ENCODE measurements around the gene ADGRG1.

ADGRG1 gene

DNA sequence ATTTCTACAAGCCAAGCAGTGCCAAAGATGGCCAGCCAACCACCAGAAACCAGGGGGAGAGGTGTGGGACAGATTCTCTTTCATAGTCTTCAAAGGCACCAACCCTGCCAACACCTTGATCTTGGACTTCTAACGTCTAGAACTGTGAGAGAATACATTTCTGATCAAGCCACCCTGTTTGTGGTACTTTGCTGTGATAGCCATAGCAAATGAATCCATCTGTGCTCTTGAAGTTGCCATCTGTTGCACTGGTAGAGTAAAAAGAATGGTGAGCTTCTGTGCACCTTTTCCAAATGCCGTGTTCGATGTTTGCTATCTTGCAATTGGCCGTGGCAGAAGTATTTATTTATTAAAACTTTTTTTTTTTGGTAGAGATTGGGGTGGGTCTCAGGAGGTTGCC is 16.7 kb upstream of the ADGRG1 start:
- Mint-ChIP-seq H3K27me3 (ENCODE audit: low read depth) (no peaks in the 10 kb centered on the region), H3K9me3 (no peaks in the 10 kb centered on the region), H3K4me3 (no peak overlapping the region), H3K36me3 (ENCODE audit: low read depth) (peaks cover 2% of the 10 kb centered on the region), H3K27ac (peak overlapping the region; percentile 73), H3K4me1 (ENCODE audit: low read depth) (peaks cover 41% of the 10 kb centered on the region)

DNA sequence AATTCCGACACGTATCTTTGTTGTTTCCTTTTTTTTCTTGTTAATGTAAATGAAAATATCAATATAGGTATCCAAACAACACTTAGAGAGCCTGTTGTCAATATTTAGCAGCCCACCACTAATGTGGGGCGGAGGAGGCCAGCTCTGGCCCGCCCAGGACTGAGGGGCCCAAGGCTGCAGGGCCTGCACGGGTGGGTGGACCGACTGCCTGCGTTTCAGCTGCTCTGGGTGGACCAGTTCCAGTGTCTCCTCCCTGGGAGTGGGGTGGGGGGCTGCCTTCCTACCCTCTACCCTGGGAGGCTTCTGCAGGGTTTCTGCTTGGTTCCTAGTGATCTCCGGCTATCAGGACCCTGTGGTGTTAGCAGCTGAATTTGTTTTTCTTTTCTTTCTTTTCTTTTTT is 15.9 kb upstream of the ADGRG1 start:
- H3K27ac Mint-ChIP-seq, result no peak overlapping the region
- no peak overlapping the region for H3K4me3 Mint-ChIP-seq

DNA sequence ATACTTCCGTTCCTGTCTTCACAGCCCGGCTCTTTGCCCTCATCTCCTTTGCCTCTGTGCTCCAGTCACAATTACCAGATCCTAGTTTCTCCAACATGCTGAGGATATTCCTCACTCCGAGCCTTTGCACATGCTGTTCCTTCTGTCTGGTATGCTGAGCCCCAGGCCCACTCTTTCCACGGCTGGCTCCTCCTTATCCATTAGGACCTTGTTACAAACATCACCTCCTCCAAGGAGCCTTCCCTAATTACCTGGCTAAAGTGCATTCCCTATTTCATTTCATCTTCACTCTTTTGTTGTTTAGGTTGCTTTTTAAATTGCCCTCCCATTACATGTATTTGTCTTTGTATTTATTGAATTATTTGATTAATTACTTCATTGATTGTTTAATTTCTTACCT is 14.9 kb upstream of the ADGRG1 start:
- Mint-ChIP-seq H3K4me3 (no peak overlapping the region), H3K4me1 (ENCODE audit: low read depth) (peaks cover 36% of the 10 kb centered on the region), H3K36me3 (ENCODE audit: low read depth) (peaks cover 2% of the 10 kb centered on the region), H3K27me3 (ENCODE audit: low read depth) (no peaks in the 10 kb centered on the region), H3K27ac (no peak overlapping the region), H3K9me3 (no peaks in the 10 kb centered on the region)

More for the DNA sequence above, 15.9 kb upstream of the ADGRG1 start:
- Mint-ChIP-seq H3K36me3 (ENCODE audit: low read depth) (peaks cover 2% of the 10 kb centered on the region), H3K4me1 (ENCODE audit: low read depth) (peaks cover 41% of the 10 kb centered on the region), H3K27me3 (ENCODE audit: low read depth) (no peaks in the 10 kb centered on the region), H3K9me3 (no peaks in the 10 kb centered on the region)

GRCh38 chr16:57614536-57614935 is 13.9 kb upstream of the ADGRG1 start:
- peaks cover 29% of the 10 kb centered on the region for H3K4me1 Mint-ChIP-seq (ENCODE audit: low read depth)

DNA sequence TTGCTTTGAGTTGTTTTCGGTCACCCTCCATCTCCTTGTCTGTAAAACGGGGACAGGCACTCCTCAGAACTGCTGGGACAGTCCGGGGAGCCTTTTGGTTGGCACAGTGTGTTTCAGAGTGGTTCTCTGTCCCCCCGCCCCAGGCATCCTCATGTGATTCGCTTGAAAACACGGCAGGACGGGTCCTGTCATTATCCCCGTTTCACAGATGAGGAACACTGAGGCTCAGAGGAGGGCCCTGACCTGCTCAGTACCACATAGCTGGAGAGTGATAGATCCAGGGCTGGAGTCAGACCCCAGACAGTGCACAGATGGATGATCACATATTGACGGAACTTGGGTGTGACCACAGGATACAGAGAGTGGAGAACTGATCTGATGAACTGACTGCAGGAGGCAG is 13.5 kb upstream of the ADGRG1 start:
- H3K4me3 Mint-ChIP-seq, result no peak overlapping the region
- H3K27me3 Mint-ChIP-seq (ENCODE audit: low read depth), result no peaks in the 10 kb centered on the region
- peaks cover 2% of the 10 kb centered on the region for H3K36me3 Mint-ChIP-seq (ENCODE audit: low read depth)
- H3K9me3 Mint-ChIP-seq, result no peaks in the 10 kb centered on the region
- peak overlapping the region; percentile 6 for H3K27ac Mint-ChIP-seq
- H3K4me1 Mint-ChIP-seq (ENCODE audit: low read depth), result peaks cover 26% of the 10 kb centered on the region

More at GRCh38 chr16:57614536-57614935, 13.9 kb upstream of the ADGRG1 start:
- Mint-ChIP-seq H3K27ac (no peak overlapping the region), H3K27me3 (ENCODE audit: low read depth) (no peaks in the 10 kb centered on the region), H3K36me3 (ENCODE audit: low read depth) (peaks cover 2% of the 10 kb centered on the region), H3K9me3 (no peaks in the 10 kb centered on the region), H3K4me3 (no peak overlapping the region)

GRCh38 chr16:57615813-57616212 is 12.6 kb upstream of the ADGRG1 start:
- Mint-ChIP-seq H3K4me1 (ENCODE audit: low read depth) (peaks cover 18% of the 10 kb centered on the region), H3K9me3 (no peaks in the 10 kb centered on the region), H3K4me3 (no peak overlapping the region), H3K27me3 (ENCODE audit: low read depth) (no peaks in the 10 kb centered on the region), H3K27ac (no peak overlapping the region), H3K36me3 (ENCODE audit: low read depth) (peaks cover 2% of the 10 kb centered on the region)

GRCh38 chr16:57616241-57616640 is 12.2 kb upstream of the ADGRG1 start:
- Mint-ChIP-seq H3K4me1 (ENCODE audit: low read depth) (peaks cover 17% of the 10 kb centered on the region), H3K4me3 (no peak overlapping the region), H3K9me3 (no peaks in the 10 kb centered on the region), H3K27ac (no peak overlapping the region), H3K36me3 (ENCODE audit: low read depth) (peaks cover 2% of the 10 kb centered on the region), H3K27me3 (ENCODE audit: low read depth) (no peaks in the 10 kb centered on the region)

DNA sequence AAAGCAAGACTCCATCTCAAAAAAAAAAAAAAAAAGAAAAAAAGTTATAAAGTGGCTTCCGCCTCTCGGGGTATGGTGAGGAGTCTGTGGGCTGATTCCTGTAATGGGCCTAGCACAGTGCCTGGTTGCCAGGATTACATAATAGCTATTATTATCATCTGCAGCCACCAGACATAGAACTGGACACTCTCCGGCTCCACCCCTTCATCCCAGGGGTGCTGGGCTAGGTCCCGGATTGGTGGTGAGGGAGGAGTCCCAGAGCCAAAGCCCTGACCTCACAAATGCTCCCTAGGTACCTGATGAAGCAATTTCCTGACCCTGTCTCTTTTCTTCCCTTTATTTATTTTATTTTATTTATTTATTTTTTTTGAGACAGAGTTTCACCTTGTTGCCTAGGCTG is 11.6 kb upstream of the ADGRG1 start:
- peaks cover 14% of the 10 kb centered on the region for H3K4me1 Mint-ChIP-seq (ENCODE audit: low read depth)
- H3K27ac Mint-ChIP-seq, result no peak overlapping the region
- no peaks in the 10 kb centered on the region for H3K36me3 Mint-ChIP-seq (ENCODE audit: low read depth)
- H3K27me3 Mint-ChIP-seq (ENCODE audit: low read depth), result no peaks in the 10 kb centered on the region
- no peak overlapping the region for H3K4me3 Mint-ChIP-seq
- no peaks in the 10 kb centered on the region for H3K9me3 Mint-ChIP-seq

GRCh38 chr16:57617604-57618111 is 10.8 kb upstream of the ADGRG1 start:
- peaks cover 14% of the 10 kb centered on the region for H3K4me1 Mint-ChIP-seq (ENCODE audit: low read depth)
- H3K27me3 Mint-ChIP-seq (ENCODE audit: low read depth), result no peaks in the 10 kb centered on the region
- H3K9me3 Mint-ChIP-seq, result no peaks in the 10 kb centered on the region
- H3K27ac Mint-ChIP-seq, result no peak overlapping the region
- no peaks in the 10 kb centered on the region for H3K36me3 Mint-ChIP-seq (ENCODE audit: low read depth)
- H3K4me3 Mint-ChIP-seq, result no peak overlapping the region

DNA sequence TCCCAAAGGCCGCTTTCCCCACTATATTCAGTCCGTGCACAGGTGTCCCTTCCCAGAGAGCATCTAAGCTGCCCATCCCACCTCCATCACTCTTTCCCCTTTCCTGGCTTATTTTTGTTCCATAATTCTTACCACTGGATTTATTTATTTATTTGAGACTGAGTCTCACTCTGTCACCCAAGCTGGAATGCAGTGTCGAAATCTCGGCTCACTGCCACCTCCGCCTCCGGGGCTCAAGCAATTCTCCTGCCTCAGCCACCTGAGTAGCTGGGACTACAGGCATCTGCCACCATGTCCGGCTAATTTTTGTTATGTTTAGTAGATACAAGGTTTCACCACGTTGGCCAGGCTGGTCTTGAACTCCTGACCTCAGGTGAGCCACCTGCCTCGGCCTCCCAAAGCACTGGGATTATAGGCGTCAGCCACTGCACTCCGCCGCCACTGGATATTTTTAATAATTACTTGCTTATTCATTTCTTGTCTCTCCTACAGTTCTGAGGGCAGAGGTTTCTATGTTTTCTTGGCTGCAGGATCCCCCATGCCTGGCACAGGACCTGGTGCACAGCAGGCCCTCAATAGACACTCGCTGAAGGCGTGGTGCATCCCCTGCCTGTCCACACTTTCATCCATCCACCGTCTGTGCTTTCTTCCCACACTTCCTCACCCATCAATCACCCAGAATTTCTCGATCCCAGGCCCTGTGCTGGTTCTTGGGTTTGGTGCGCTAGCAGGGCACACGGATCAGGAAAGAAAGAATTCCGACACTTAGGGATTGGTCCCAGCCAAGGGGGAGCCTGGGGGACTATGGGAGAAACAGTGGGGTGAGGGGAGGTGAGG is 9.9 kb upstream of the ADGRG1 start:
- H3K27me3 Mint-ChIP-seq (ENCODE audit: low read depth), result no peaks in the 10 kb centered on the region
- H3K4me1 Mint-ChIP-seq (ENCODE audit: low read depth), result peaks cover 14% of the 10 kb centered on the region
- no peak overlapping the region for H3K4me3 Mint-ChIP-seq
- no peaks in the 10 kb centered on the region for H3K9me3 Mint-ChIP-seq
- H3K36me3 Mint-ChIP-seq (ENCODE audit: low read depth), result no peaks in the 10 kb centered on the region
- H3K27ac Mint-ChIP-seq, result peak overlapping the region; percentile 26

DNA sequence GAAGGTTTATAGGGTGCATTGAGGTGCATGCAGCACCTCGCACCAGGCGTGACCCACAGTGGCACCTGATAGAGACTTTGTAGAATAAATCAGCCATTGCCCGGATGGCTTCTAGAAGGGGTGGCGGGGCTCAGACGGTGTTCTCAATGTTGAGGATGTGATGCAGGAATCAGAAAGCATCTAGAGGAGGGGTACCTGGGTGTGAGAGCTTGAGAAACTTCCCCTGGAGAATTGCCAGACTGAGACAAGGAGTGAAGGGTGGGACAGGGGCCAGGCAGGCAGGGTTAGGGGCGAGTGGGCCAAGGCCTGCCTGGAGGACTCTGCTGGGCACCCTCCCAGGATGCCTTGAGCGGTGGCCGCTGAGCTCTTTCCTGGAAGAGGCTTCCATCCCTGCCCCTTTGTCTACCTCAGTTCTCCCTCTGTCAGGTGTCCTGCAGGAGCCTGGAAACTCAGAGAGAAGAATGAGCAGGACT is 9.3 kb upstream of the ADGRG1 start:
- no peaks in the 10 kb centered on the region for H3K27me3 Mint-ChIP-seq (ENCODE audit: low read depth)
- H3K36me3 Mint-ChIP-seq (ENCODE audit: low read depth), result no peaks in the 10 kb centered on the region
- peak overlapping the region; percentile 46 for H3K27ac Mint-ChIP-seq
- H3K9me3 Mint-ChIP-seq, result no peaks in the 10 kb centered on the region
- peaks cover 13% of the 10 kb centered on the region for H3K4me1 Mint-ChIP-seq (ENCODE audit: low read depth)
- no peak overlapping the region for H3K4me3 Mint-ChIP-seq

GRCh38 chr16:57619606-57620334 is 8.7 kb upstream of the ADGRG1 start:
- Mint-ChIP-seq H3K9me3 (no peaks in the 10 kb centered on the region), H3K4me1 (ENCODE audit: low read depth) (peaks cover 9% of the 10 kb centered on the region), H3K27ac (no peak overlapping the region), H3K36me3 (ENCODE audit: low read depth) (no peaks in the 10 kb centered on the region), H3K4me3 (no peak overlapping the region), H3K27me3 (ENCODE audit: low read depth) (no peaks in the 10 kb centered on the region)

- Mint-ChIP-seq H3K36me3 (ENCODE audit: low read depth) (no peaks in the 10 kb centered on the region), H3K4me3 (no peak overlapping the region), H3K9me3 (no peaks in the 10 kb centered on the region), H3K4me1 (ENCODE audit: low read depth) (peaks cover 4% of the 10 kb centered on the region), H3K27ac (no peak overlapping the region), H3K27me3 (ENCODE audit: low read depth) (no peaks in the 10 kb centered on the region)
These were observed 7.8 kb upstream of the ADGRG1 start for GRCh38 chr16:57620335-57621231.
